Large intestine (tissue), 12 donors: Measurements from ENCODE around the gene NEUROD6. TPM values are rescaled to one million over a fixed set of nuclear protein-coding genes. Genes with fewer than 3 reads are reported as not detected.
A peak's percentile ranks its signal among the peaks of the same experiment; 100 is the strongest.

Experiments used
- DNase-seq, 2 donors: peaks; one replicate each; pipeline versions ENCODE4 v3.0.0 to v3.0.0-alpha.2; 2013
- H3K27ac ChIP-seq: one replicate; pipeline ENCODE4 v1.5.1; 2013; ENCODE audit warnings: low read length
- H3K27me3 ChIP-seq: 2 replicates; pipeline ENCODE4 v1.6.1; 2013; ENCODE audit warnings: low read length; ENCODE audit not compliant: control insufficient read depth, insufficient read depth
- H3K36me3 ChIP-seq: 2 replicates; pipeline ENCODE4 v1.6.1; 2013; ENCODE audit warnings: low read length; ENCODE audit not compliant: control insufficient read depth, insufficient read depth
- H3K4me1 ChIP-seq: one replicate; pipeline ENCODE4 v1.6.1; 2013; ENCODE audit warnings: low read length; ENCODE audit not compliant: control insufficient read depth, insufficient read depth
- H3K4me3 ChIP-seq: one replicate; pipeline ENCODE4 v1.5.1; 2013; ENCODE audit warnings: low read length
- H3K9me3 ChIP-seq: one replicate; pipeline ENCODE4 v1.6.1; 2013; ENCODE audit warnings: mild to moderate bottlenecking, low read depth, low read length, moderate library complexity; ENCODE audit not compliant: control insufficient read depth
- WGBS: methylation state at CpG from one replicate; pipeline ENCODE4 v1.1.5; 2013; ENCODE audit warnings: low lambda C conversion rate; ENCODE audit not compliant: insufficient coverage; 5-methylcytosine and 5-hydroxymethylcytosine counted together
- long read RNA-seq, 11 donors: transcript quantifications; one replicate each; lab custom pipeline, GENCODE V29; 2026
- polyA plus RNA-seq: library from polyadenylated mRNA; unstranded; fragments of 120-200 nt; gene quantifications from one replicate; pipeline ENCODE4 v1.2.1, GENCODE V29; 2013

NEUROD6 gene
- 1.6 TPM for polyA plus RNA-seq
- long read RNA-seq, donor 1, partial matches to known transcripts = 0 of 1 reads
- long read RNA-seq, donor 1, other reads (novel, unspliced or antisense) = 0 of 1 reads
- long read RNA-seq, donor 2 = 0 reads
- long read RNA-seq, donor 3 = 0 reads
- long read RNA-seq, donor 4 = 0 reads
- long read RNA-seq, donor 5 = 0 reads
- long read RNA-seq, donor 6 = 0 reads
- long read RNA-seq, donor 7 = 0 reads
- long read RNA-seq, donor 8, partial matches to known transcripts = 0 of 1 reads
- long read RNA-seq, donor 8, other reads (novel, unspliced or antisense) = 0 of 1 reads
- long read RNA-seq, donor 9, partial matches to known transcripts = 0 of 1 reads
- long read RNA-seq, donor 9, other reads (novel, unspliced or antisense) = 0 of 1 reads
- long read RNA-seq, donor 10 = 0 reads
- long read RNA-seq, donor 11 = 0 reads

DNA sequence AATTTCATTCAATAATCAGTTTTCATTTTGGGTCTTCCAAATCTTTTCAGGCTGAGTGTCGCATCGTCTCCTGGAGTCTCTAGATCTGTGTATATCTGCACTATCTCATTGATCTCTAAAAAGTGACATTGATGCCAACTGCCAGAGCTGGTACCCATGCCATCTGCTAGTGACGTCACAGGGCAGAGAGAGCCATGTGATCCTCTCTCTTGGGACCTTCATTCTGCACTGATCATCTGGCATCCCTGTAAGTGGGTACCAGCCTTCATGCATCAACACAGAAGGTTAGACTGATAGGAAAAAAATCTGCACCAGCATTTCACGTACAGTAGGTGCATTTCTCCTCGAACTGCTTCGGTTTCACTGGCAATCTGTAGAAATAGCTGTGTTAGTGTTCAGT is at the start of gene NEUROD6:
Gene NEUROD6 (minus strand): TSS at position 124 of the 400 bp plus-strand sequence. CDS start 1,458 bp downstream, outside the sequence.
- no peak within 1 kb of the TSS for H3K4me3 ChIP-seq
- H3K4me1 ChIP-seq = peaks cover 10% of the 10 kb centered on the region
- H3K27ac ChIP-seq = no peak within 1 kb of the TSS
- H3K27me3 ChIP-seq = peaks cover 11% of the 10 kb centered on the region
- no peaks in the 10 kb centered on the region for H3K9me3 ChIP-seq
- no CpG with 5 or more reads among the region's 6 CpGs for WGBS
- H3K36me3 ChIP-seq = no peaks in the 10 kb centered on the region
- no peak for DNase-seq

DNA sequence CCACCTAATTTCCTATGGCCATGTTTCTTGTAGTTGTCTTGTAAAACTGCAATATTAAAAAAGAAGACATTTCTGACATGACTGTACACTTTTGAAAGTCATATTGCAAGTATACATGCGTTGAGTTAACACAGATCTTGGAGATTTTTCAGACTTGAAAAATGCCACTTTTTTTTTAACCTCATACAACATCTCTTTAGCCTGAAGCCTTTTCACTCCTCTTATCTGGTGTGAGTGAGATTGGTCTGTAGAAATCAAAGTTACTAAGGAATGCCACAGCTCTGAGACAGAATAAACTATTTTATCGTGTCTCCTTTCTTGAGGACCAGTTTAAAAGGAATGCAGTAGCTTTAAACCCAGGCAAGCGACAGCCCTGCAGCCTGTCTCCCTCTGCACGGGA is 43.9 kb upstream of the NEUROD6 start:
- Histone ChIP-seq H3K9me3 (no peaks in the 10 kb centered on the region), H3K36me3 (no peaks in the 10 kb centered on the region), H3K4me1 (no peaks in the 10 kb centered on the region), H3K27ac (no peak overlapping the region), H3K4me3 (no peak overlapping the region), H3K27me3 (no peaks in the 10 kb centered on the region)
- no peak for DNase-seq
- 83% methylated on average over 1 of the region's 4 CpGs for WGBS

DNA sequence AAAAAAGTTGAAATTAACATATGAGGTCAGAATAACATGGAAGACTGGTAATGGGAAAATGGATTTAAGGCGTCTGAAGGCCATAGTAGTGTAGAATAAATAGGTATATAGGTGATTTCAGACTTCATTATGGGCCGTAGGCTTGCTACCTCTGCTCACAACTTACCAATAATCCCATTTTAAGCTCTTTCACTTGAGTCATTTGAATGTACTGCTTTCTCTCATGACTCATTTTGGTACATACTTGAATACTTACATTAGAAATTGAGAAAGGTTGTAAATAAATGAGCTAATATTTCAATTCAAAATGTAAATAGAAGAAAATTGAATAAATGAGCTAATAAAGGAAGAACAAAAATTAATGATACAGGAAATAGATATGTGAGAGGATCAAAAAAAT is 42.2 kb upstream of the NEUROD6 start:
- no peak overlapping the region for H3K27ac ChIP-seq
- no peak overlapping the region for H3K4me3 ChIP-seq
- H3K36me3 ChIP-seq = no peaks in the 10 kb centered on the region
- no peaks in the 10 kb centered on the region for H3K4me1 ChIP-seq
- WGBS = 83% methylated on average over 1 of the region's 2 CpGs
- H3K9me3 ChIP-seq = no peaks in the 10 kb centered on the region
- H3K27me3 ChIP-seq = no peaks in the 10 kb centered on the region
- no peak for DNase-seq

DNA sequence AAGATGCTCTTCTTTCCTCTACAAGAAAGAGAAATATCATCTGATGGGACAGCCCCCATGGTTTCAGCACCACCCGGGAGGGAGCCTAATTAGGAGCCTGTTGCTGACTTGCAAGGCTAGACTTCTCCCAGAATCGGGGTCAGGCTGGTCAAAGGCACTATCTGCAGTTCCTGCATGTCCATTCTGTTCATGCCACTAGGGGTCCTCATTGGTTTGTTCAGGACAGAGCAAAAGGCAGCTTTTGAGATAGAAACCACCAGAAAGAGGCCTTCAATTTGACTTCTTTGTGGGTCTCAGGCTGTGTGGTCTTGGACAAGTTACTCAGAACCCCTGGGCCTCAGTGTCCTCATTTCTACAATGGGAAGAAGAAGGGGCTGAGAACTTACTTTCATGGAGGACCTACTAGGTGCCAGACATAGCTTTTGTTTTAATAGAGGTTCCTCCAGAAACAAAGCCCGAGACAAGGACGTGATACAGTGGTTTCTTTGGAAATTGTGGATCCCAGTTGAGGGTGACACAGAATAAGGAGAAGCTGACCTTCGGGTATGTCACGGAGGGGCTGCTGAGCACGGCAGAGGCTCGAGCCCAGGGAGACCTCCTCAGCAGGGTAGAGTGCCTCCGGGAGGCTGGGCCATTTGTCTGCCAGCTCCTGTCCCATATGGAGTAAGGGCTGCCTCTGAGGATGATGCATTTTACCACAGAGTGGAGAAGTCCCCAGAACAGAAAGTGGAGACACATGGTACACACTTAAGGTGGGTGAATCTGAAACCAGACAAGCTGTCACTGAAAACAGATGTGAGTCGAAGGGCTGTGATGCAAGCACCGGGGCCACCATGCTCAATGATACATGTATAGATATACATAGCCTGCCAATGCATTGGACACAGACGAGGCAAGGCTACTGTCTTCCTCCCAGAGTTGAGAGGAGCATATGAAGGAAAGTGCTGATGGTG is 33.1 kb upstream of the NEUROD6 start:
- peaks cover 10% of the 10 kb centered on the region for H3K4me1 ChIP-seq
- H3K9me3 ChIP-seq = no peaks in the 10 kb centered on the region
- H3K36me3 ChIP-seq = no peaks in the 10 kb centered on the region
- H3K27ac ChIP-seq = no peak overlapping the region
- no peak overlapping the region for H3K4me3 ChIP-seq
- WGBS = 92% methylated on average over 2 of the region's 12 CpGs
- peak; percentile 40 to 41 for DNase-seq
- H3K27me3 ChIP-seq = no peaks in the 10 kb centered on the region

DNA sequence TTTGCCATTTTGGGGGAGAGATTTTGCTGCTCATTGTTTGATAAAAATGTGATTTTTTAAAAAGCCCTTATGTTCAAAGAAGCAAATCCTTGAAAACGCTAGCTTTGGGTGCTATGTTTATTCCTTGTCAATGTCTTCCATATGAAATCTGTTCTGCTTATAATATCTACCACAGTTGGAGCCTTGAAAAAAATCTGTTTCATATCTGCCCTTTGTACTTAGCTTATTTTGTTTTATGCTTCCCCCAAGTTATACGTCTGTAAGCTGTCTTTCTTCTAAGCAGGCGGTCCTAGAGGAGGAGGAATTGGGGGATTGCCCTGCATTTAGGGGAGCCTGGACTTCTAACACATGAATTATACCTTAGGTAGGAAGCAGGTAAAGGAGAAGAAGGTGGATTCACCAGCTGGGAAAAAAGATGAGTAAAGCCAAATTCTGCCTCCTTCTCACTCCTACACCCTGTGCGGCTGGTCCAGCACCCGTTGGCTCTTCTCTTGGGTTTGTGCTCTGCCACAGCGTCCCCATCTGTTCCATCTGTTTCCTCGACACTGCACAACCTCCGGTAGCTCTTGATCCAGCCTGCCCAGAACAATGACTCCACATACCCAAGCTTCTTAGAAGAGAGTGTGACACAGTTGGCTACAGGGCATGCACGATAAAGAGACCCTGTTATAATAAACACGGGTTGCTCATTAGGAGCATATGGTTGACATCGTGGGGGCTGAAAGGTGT is 31.9 kb upstream of the NEUROD6 start:
- Histone ChIP-seq H3K4me1 (peaks cover 10% of the 10 kb centered on the region), H3K36me3 (no peaks in the 10 kb centered on the region), H3K27me3 (no peaks in the 10 kb centered on the region), H3K9me3 (no peaks in the 10 kb centered on the region), H3K4me3 (no peak overlapping the region), H3K27ac (no peak overlapping the region)
- DNase-seq = no peak
- WGBS = 45% methylated on average over 1 of the region's 11 CpGs

DNA sequence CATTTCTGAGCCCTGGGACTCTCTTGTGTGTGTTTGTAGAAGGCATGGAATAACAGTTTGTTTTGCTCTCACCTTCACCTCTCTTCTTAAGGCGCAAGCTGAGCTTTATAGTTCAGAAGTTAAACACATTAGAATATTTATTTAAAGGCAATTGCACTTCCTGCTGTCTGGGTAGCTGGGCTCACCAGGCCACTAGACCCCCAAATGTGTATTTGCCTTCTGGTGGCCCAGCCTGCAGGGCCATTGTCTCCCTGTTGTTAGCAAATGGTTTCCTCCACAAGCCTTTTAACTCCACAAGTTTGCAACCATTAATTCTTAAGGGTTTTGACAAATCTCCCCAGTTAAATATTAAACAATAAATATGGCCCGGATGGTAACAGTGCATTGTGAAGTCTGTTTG is 31.1 kb upstream of the NEUROD6 start:
- Histone ChIP-seq H3K36me3 (no peaks in the 10 kb centered on the region), H3K27ac (no peak overlapping the region), H3K9me3 (no peaks in the 10 kb centered on the region), H3K4me3 (no peak overlapping the region), H3K4me1 (peaks cover 13% of the 10 kb centered on the region), H3K27me3 (no peaks in the 10 kb centered on the region)
- no CpG with 5 or more reads among the region's 2 CpGs for WGBS
- DNase-seq = no peak

DNA sequence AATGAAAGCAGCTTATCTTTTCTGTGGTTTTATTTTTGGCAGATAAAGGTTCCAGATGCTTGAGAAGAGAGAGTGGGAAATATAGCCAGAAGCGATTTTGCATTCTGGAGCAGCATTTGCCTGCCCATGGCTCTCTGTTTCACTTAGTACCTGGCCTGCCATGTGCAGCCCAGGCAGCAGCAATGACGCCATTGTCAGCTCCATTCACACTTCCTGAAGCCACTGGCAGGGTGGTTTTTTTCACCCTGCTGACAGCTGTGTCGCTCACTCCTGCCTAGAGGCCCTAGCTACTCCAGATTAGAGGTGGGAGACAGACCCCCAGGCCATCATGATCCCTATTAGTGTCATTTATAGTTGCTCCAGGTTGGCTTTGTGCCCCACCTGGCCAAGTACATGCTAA is 30.1 kb upstream of the NEUROD6 start:
- H3K36me3 ChIP-seq = no peaks in the 10 kb centered on the region
- WGBS = no CpG with 5 or more reads among the region's 3 CpGs
- H3K27ac ChIP-seq = no peak overlapping the region
- no peak overlapping the region for H3K4me3 ChIP-seq
- DNase-seq = no peak
- H3K9me3 ChIP-seq = no peaks in the 10 kb centered on the region
- H3K27me3 ChIP-seq = no peaks in the 10 kb centered on the region
- peaks cover 19% of the 10 kb centered on the region for H3K4me1 ChIP-seq

DNA sequence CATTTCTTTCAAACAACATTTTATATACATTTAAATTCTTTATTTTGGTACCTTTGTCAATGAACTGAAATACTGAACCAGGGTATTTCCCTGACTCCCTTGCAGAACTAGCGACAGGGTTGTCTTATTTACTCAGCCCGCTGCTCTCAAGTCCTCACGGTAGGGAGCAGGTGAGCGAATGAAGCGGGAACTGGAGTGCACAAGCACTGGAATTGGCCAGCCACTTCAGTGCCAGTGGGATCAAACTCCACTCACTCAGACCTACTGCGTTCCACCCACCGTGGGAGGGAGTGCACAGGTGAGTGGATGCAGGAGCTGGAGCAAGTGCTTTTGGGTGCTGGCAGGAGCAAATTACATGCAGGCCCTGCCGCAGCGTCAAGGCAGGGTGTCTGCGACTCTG is 28.1 kb upstream of the NEUROD6 start:
- H3K9me3 ChIP-seq = no peaks in the 10 kb centered on the region
- peaks cover 19% of the 10 kb centered on the region for H3K4me1 ChIP-seq
- DNase-seq = no peak
- no peak overlapping the region for H3K4me3 ChIP-seq
- no CpG with 5 or more reads among the region's 10 CpGs for whole genome bisulfite sequencing
- no peak overlapping the region for H3K27ac ChIP-seq
- H3K27me3 ChIP-seq = no peaks in the 10 kb centered on the region
- no peaks in the 10 kb centered on the region for H3K36me3 ChIP-seq

DNA sequence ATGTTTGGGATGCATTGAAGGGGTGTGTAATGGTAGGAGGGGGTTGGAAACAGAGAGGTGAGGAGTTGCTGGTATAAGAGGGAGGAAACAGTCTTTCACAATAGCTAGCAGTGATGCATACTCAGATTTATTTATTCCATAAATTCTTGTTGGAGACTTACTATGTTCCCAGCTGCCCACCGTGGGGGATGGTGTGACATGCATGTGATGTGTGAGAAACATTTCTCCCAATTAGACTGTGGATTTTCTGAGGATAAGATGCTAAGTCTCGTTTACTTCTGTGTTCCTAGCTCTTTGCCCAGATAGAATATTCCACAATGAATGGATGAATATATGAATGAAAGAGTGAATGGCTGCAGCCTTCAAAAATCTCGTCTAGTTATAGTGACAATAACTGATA is 23.0 kb upstream of the NEUROD6 start:
- no peaks in the 10 kb centered on the region for H3K27me3 ChIP-seq
- H3K27ac ChIP-seq = no peak overlapping the region
- no peaks in the 10 kb centered on the region for H3K9me3 ChIP-seq
- no peaks in the 10 kb centered on the region for H3K36me3 ChIP-seq
- H3K4me3 ChIP-seq = no peak overlapping the region
- WGBS = 80% methylated on average over 1 of the region's 3 CpGs
- peaks cover 9% of the 10 kb centered on the region for H3K4me1 ChIP-seq
- no peak for DNase-seq

DNA sequence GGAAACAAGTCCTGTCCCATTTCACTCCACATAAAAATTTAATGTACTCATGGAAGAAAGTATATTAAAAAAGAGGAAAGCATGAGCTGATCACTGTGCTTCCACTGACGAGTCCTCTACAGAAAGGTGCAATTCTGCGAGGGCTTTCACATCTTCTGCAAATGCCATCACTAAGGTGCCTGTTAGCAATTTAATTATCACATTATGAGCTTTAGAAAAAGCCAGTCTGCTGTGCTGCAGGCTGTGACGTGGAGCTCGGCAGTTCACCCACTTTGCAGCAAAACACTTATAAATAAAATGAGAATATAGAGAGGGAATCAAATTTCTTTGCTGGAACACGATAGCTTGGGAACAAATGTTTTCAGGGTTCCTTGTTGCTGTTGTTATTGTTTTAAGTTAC is 22.5 kb upstream of the NEUROD6 start:
- 64% methylated on average over 2 of the region's 5 CpGs for WGBS
- H3K4me1 ChIP-seq = peaks cover 9% of the 10 kb centered on the region
- no peak overlapping the region for H3K27ac ChIP-seq
- H3K36me3 ChIP-seq = no peaks in the 10 kb centered on the region
- no peaks in the 10 kb centered on the region for H3K27me3 ChIP-seq
- H3K4me3 ChIP-seq = no peak overlapping the region
- no peaks in the 10 kb centered on the region for H3K9me3 ChIP-seq
- DNase-seq = no peak
